G401 (cell line): Measurements from ENCODE around the gene ACTR6. TPM values are rescaled to one million over a fixed set of nuclear protein-coding genes. Genes with fewer than 3 reads are reported as not detected.

ENCODE experiments used
- DNase-seq: peaks from one replicate; pipeline ENCODE4 v3.0.0-alpha.2; 2015; ENCODE audit warnings: low spot score
- in situ Hi-C: cut with HindIII; loops from 2 replicates; pipeline ENCODE4 v1.10.0; 2016; ENCODE audit warnings: low sequenced_read_pairs, mixed read lengths
- total RNA-seq: library from RNA; depleted of rRNA; stranded (reverse); fragments of >200 nt; shearing (Covaris generic); gene quantifications from 2 replicates; pipeline ENCODE4 v1.2.3, GENCODE V29; 2014; rRNA removed

Gene ACTR6
- total RNA-seq = 38.1 and 40.1 TPM in 2 replicates

GRCh38 chr12:100200463-100201181 lies at the start of gene ACTR6:
Gene ACTR6 (plus strand): TSS chr12:100200815. CDS start chr12:100200852, 37 bp downstream.
- DNase-seq = peak; percentile 98
- in situ Hi-C loops = no loop called here

- DNase-seq = no peak
- in situ Hi-C loops = no loop called here
Observed at GRCh38 chr12:100151769-100152168, 48.8 kb upstream of the ACTR6 start.

GRCh38 chr12:100153131-100153530 lies 47.5 kb upstream of the ACTR6 start:
- DNase-seq = no peak
- in situ Hi-C loops = no loop called here

GRCh38 chr12:100154474-100155247 lies 46.0 kb upstream of the ACTR6 start:
- peak; percentile 37 for DNase-seq
- in situ Hi-C loops = no loop called here

GRCh38 chr12:100156731-100157426 lies 43.7 kb upstream of the ACTR6 start:
- DNase-seq = no peak
- in situ Hi-C loops = no loop called here

- DNase-seq = no peak
Observed at GRCh38 chr12:100157427-100157821, 43.2 kb upstream of the ACTR6 start.

GRCh38 chr12:100158535-100158934 lies 42.1 kb upstream of the ACTR6 start:
- in situ Hi-C loops = no loop called here

More at GRCh38 chr12:100157427-100157821, 43.2 kb upstream of the ACTR6 start:
- in situ Hi-C loops = no loop called here

GRCh38 chr12:100159391-100160104 lies 41.1 kb upstream of the ACTR6 start:
- DNase-seq = no peak
- in situ Hi-C loops = no loop called here

More at GRCh38 chr12:100158535-100158934, 42.1 kb upstream of the ACTR6 start:
- DNase-seq = no peak

GRCh38 chr12:100163416-100164152 lies 37.0 kb upstream of the ACTR6 start:
- in situ Hi-C loops = no loop called here
- DNase-seq = peak; percentile 90

GRCh38 chr12:100164153-100164704 lies 36.4 kb upstream of the ACTR6 start:
- DNase-seq = no peak
- in situ Hi-C loops = no loop called here

- in situ Hi-C loops = no loop called here
- no peak for DNase-seq
Observed at GRCh38 chr12:100165356-100165755, 35.3 kb upstream of the ACTR6 start.

- DNase-seq = no peak
- in situ Hi-C loops = no loop called here
Observed at GRCh38 chr12:100166232-100166631, 34.4 kb upstream of the ACTR6 start.

GRCh38 chr12:100168562-100168961 lies 32.1 kb upstream of the ACTR6 start:
- in situ Hi-C loops = no loop called here
- DNase-seq = no peak

GRCh38 chr12:100169345-100169744 lies 31.3 kb upstream of the ACTR6 start:
- DNase-seq = no peak
- in situ Hi-C loops = no loop called here

GRCh38 chr12:100170313-100170858 lies 30.2 kb upstream of the ACTR6 start:
- in situ Hi-C loops = no loop called here
- peak; percentile 10 for DNase-seq

- in situ Hi-C loops = no loop called here
- DNase-seq = no peak
Observed at GRCh38 chr12:100171248-100171647, 29.4 kb upstream of the ACTR6 start.

GRCh38 chr12:100173111-100173510 lies 27.5 kb upstream of the ACTR6 start:
- in situ Hi-C loops = no loop called here
- no peak for DNase-seq

GRCh38 chr12:100174495-100174894 lies 26.1 kb upstream of the ACTR6 start:
- no peak for DNase-seq
- in situ Hi-C loops = no loop called here
